CD4-positive, alpha-beta T cell treated with Interleukin-10 for 1 hour (primary cell): Measurements from ENCODE around the gene EIF2B5.

Experiments
- DNase-seq: peaks from one replicate; pipeline ENCODE4 v3.0.0-alpha.2; 2020

Gene EIF2B5

DNA sequence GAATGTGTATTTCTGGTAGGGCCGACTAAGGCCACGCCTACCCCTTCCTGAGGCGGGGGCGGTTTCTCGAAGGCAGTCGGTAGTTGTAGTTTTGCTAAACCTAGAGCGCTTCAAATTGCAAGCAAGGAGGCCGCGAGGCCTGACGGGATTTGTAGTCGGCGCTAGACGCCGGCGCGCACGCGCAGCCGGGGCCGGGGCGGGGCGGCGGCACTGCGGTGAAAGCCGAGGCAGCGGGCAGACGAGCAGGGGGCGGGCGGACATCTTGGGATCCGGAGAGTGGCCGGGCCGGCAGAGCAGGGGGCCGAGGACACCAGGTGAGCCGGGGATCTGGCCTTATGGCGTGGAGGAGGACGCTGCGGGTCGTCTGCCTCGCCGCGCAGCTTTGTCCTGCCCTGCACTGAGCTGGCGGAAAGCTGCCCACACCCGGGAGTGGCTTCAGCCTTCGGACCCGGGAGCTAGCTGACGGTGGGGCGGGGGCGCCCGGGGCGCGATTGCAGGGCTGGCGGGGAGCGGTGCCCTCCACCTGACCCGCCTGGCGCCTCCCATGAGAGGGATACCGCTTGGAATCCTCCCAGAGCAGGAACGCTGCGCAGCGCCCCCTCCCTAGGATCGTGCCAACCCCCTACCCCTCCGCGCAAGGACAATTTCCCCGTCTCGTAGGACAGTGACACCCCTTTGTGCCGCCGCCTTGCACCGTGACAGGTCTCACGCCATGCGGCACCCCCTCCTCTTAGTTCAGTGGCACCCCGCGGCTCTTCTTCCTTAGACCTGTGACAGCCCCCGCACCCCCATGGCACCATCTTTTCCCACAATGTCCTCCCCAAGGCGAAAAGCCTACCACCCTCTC is 39.7 kb downstream of the EIF2B5 start, which contains the start of gene AP2M1:
Gene AP2M1, plus strand, starts transcription at position 210 of the 847 bp plus-strand sequence. CDS start 2,139 bp downstream, outside the sequence.
- peak; percentile 99 for DNase-seq

- no peak for DNase-seq
Measured at GRCh38 chr3:184175506-184175905, 40.3 kb downstream of the EIF2B5 start.

DNA sequence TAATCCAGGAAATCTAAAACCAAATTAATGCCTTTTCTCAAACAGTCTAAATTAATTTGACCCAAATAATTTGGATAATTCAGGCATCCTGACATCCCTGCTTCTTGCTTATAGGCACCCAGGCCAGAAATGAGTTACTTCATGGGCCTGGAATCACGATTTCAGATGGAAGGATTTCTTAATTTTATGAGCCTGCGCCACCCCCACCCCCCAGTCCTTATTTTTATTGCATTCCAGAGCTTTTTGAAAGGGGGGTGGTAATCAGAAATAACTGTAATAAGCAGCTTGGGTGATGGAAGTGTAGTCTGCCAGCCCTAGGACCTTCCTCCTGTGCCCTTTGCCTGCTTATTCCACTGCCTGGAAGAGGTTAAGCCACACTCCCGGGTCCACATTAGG is 40.8 kb downstream of the EIF2B5 start:
- DNase-seq = no peak

DNA sequence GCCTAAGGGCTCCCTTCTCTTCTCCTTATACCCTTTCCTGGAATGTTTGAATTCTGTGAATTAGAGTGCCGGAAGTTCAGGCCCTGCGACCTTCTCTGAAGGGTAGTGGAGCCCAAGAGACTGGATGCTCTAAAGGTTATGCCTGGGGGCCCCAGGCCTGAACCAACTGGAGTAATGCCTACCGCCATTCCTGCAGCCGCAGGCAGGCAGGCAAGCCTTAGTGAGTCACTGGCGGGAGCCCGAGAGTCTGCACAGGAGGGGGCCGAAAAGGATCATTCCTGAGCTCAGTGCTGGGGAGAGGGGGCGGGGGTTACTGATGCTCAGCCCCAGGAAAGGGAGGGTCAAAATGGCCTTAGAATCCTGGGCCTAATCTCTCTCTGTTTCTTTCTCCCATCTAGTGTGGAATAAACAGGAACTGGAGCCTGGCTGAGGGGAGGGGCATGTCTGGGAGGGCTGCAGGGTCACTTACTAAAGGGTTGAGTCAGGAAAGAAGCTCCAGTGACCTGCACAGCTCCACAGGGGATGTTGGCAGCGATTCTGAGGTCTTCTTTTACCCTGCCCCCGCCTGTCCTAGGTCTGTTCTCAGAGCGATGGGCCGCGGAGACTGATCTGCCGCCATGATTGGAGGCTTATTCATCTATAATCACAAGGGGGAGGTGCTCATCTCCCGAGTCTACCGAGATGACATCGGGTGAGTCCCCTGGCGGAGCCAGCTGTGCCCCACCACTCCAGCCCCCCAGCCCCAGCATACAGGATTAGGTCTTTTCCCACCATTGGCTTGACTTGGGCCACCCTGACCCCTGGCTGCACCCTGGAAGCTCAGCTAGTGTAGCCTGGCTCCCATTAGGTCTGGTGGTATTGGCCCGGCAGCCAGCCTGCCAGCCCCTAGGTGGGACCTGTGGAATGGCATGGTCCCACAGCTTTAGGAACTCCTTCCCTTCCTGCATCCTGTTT is 41.5 kb downstream of the EIF2B5 start:
- no peak for DNase-seq

DNA sequence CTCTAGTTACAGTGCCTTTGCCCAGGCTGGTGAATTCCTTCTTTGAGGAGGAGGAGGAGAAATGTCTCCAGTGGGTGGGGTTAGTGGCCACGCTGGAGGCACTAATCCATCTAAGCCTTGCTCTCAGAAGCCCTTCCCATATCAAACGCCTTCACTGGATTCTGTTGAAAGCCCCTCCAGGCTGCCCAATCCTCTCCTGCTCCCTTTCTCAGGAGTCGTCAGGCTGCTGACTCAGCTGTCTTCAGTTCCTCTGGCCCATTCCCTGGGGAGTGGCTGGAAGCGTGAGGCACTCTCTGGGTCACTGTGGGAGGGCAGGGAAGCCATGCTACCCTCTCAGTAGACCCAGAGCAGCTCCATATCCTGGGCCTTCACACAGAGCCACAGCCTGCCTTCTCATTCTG is 42.2 kb downstream of the EIF2B5 start:
- DNase-seq = no peak

DNA sequence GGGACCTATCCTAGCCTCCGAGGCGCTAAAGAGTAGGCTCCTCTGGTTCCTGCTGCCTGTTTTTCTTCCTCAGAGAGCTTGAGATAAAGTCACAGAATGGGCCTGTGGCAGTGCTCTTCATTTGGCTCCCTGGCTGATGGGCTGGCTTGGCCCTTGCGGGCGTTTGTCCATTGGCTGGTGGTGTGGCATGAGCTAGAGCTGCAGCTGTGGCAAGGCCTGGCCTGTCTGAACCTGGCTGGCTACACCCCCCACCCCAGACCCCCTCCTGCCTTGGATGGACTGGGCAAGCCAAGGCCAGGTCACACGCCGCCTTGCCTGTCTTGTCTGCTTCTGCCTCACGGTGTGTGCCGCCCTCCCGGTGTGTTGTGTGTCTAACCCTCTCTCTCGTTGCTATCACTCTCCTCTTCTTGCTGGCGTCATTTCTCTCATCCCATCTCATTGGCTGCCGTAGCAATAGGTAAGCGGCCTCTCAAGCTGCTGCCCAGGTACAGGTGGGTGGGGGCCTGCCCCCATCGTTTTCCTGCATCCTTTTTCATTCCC is 42.7 kb downstream of the EIF2B5 start:
- DNase-seq = no peak

- DNase-seq = no peak
Measured at GRCh38 chr3:184178521-184179138, 43.5 kb downstream of the EIF2B5 start.

GRCh38 chr3:184180165-184180564 is 45.0 kb downstream of the EIF2B5 start:
- no peak for DNase-seq

DNA sequence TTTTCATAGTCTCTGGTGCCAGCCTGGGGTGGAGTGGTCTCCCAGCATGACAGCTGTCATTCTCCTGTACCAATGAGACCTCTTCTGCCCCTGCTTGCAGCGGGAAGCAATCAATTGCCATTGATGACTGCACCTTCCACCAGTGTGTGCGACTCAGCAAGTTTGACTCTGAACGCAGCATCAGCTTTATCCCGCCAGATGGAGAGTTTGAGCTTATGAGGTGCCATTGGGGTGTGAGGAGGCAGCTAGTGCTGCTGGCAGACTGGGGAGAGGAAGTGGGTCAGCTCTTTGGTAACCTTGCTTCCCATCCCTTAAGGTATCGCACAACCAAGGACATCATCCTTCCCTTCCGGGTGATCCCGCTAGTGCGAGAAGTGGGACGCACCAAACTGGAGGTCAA is 46.4 kb downstream of the EIF2B5 start:
- no peak for DNase-seq

- DNase-seq = no peak
Measured at GRCh38 chr3:184183679-184184078, 48.5 kb downstream of the EIF2B5 start.

DNA sequence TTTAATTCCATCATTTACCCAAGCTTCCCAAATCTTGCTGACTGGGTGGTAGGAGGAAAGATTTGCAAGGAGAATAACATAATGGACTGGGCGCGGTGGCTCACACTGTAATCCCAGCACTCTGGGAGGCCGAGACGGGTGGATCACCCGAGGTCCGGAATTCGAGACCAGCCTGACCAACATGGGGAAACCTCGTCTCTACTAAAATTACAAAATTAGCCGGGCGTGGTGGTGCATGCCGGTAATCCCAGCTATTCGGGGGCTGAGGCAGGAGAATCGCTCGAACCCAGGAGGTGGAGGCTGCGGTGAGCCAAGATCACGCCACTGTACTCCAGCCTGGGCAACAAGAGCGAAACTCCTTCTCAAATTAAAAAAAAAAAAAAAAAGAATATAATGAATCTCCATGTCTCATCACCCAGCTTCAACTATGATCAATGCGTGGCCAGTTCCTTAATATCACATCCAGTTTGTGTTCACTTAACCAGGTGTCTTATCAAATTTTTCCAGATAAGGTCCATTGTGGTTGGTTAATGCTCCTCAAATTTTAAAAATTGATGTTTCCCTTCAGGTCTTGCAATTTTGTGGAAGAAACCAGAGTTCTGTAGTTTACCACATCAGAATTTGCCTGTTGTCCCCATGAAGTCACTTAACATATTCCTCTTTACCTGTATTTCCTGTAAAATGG is 49.5 kb downstream of the EIF2B5 start:
- no peak for DNase-seq

GRCh38 chr3:184185461-184186183 is 50.5 kb downstream of the EIF2B5 start:
- DNase-seq = peak; percentile 99

- no peak for DNase-seq
Measured at GRCh38 chr3:184186184-184186901, 51.2 kb downstream of the EIF2B5 start, which contains the start of gene ABCF3. Gene ABCF3 (plus strand): TSS chr3:184186199. CDS start chr3:184186208, 9 bp downstream.

- no peak for DNase-seq
Measured at GRCh38 chr3:184186902-184187207, 51.7 kb downstream of the EIF2B5 start.

- no peak for DNase-seq
Measured at GRCh38 chr3:184188080-184188479, 52.9 kb downstream of the EIF2B5 start.

DNA sequence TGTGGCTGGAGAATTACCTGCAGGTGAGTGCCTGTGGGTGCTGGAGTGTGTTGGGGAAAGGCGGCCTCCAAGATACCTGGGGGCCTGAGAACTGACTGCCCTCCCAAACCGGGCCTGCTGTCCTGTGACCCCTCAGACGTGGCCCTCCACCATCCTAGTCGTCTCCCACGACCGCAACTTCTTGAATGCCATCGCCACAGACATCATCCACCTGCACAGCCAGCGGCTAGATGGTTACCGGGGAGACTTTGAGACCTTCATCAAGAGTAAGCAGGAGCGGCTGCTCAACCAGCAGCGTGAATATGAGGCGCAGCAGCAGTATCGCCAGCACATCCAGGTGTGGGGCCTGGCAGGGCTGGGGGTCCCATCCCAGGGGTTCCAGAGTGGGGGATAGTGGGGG is 54.3 kb downstream of the EIF2B5 start:
- DNase-seq = no peak

GRCh38 chr3:184192889-184193288 is 57.7 kb downstream of the EIF2B5 start:
- no peak for DNase-seq

DNA sequence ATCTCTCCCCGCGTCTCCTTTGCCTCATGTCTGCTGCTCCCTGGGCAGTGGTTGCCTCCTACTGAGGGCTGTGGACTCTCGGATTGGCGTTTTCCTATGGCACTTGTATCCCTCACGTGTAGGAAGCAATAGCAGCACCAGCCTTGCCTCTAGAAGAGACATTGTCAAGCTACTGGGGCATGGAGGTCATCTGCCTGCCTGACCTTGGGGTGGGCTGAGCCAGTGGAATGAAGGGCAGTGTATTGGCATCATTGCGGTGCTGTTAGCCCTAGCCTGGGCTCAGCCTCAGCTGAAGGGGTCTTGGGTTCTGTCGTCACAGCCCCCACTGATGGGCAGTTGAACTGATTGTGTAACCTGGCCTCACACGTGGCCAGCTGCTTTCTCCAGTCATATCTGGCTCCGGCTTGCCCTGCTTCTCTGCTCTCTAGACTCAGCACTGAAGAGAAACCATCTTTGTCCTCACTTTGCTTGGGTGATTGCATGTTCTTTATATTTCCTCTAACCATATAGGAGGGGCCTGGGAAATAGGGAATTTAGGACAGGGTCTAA is 58.9 kb downstream of the EIF2B5 start:
- DNase-seq = no peak
